ENCODE data around the gene DCAKD.

The DCAKD gene

GRCh38 chr17:44989552-44990138, 61.8 kb downstream of the DCAKD start:
- Mint-ChIP-seq H3K4me1 (peaks cover 6% of the 10 kb centered on the region), H3K4me3 (no peak overlapping the region), H3K9me3 (no peaks in the 10 kb centered on the region), H3K36me3 (ENCODE audit: low read depth) (no peaks in the 10 kb centered on the region), H3K27me3 (peaks cover 51% of the 10 kb centered on the region), H3K27ac (no peak overlapping the region)
- ATAC-seq (no peak), DNase-seq (no peak)

- ATAC-seq (no peak), DNase-seq (no peak)
- Mint-ChIP-seq H3K9me3 (no peaks in the 10 kb centered on the region), H3K27ac (no peak overlapping the region), H3K36me3 (ENCODE audit: low read depth) (no peaks in the 10 kb centered on the region), H3K4me3 (no peak overlapping the region), H3K4me1 (peaks cover 6% of the 10 kb centered on the region), H3K27me3 (peaks cover 48% of the 10 kb centered on the region)
Measured at GRCh38 chr17:44988044-44988942, 63.1 kb downstream of the DCAKD start.

GRCh38 chr17:44983563-44983962, 67.9 kb downstream of the DCAKD start:
- ATAC-seq (no peak), DNase-seq (no peak)
- H3K27ac Mint-ChIP-seq = no peak overlapping the region
- no peak overlapping the region for H3K4me3 Mint-ChIP-seq
- no peaks in the 10 kb centered on the region for H3K36me3 Mint-ChIP-seq (ENCODE audit: low read depth)
- peaks cover 8% of the 10 kb centered on the region for H3K4me1 Mint-ChIP-seq
- H3K27me3 Mint-ChIP-seq = peaks cover 50% of the 10 kb centered on the region
- H3K9me3 Mint-ChIP-seq = no peaks in the 10 kb centered on the region

- peaks cover 2% of the 10 kb centered on the region for H3K4me1 Mint-ChIP-seq
- no peaks in the 10 kb centered on the region for H3K9me3 Mint-ChIP-seq
- H3K27me3 Mint-ChIP-seq = peaks cover 44% of the 10 kb centered on the region
- H3K4me3 Mint-ChIP-seq = no peak overlapping the region
- no peak overlapping the region for H3K27ac Mint-ChIP-seq
- H3K36me3 Mint-ChIP-seq (ENCODE audit: low read depth) = no peaks in the 10 kb centered on the region
- no peak for ATAC-seq
- no peak for DNase-seq
Measured at GRCh38 chr17:44982113-44982702, 69.2 kb downstream of the DCAKD start.

- no peak for ATAC-seq
- H3K9me3 Mint-ChIP-seq = no peaks in the 10 kb centered on the region
- H3K27ac Mint-ChIP-seq = no peak overlapping the region
- no peaks in the 10 kb centered on the region for H3K36me3 Mint-ChIP-seq (ENCODE audit: low read depth)
- no peak for DNase-seq
- peaks cover 2% of the 10 kb centered on the region for H3K4me1 Mint-ChIP-seq
- H3K4me3 Mint-ChIP-seq = no peak overlapping the region
- peaks cover 39% of the 10 kb centered on the region for H3K27me3 Mint-ChIP-seq
Measured at GRCh38 chr17:44981221-44981968, 70.0 kb downstream of the DCAKD start.

- Mint-ChIP-seq H3K4me1 (peaks cover 2% of the 10 kb centered on the region), H3K4me3 (no peak overlapping the region), H3K27me3 (peaks cover 33% of the 10 kb centered on the region), H3K36me3 (ENCODE audit: low read depth) (no peaks in the 10 kb centered on the region), H3K9me3 (no peaks in the 10 kb centered on the region), H3K27ac (no peak overlapping the region)
- DNase-seq = no peak
- no peak for ATAC-seq
Measured at GRCh38 chr17:44979426-44979995, 71.9 kb downstream of the DCAKD start.

GRCh38 chr17:44978807-44979206, 72.6 kb downstream of the DCAKD start:
- no peak for ATAC-seq
- DNase-seq = no peak
- Mint-ChIP-seq H3K4me1 (peaks cover 2% of the 10 kb centered on the region), H3K4me3 (no peak overlapping the region), H3K36me3 (ENCODE audit: low read depth) (no peaks in the 10 kb centered on the region), H3K9me3 (no peaks in the 10 kb centered on the region), H3K27ac (no peak overlapping the region), H3K27me3 (peaks cover 33% of the 10 kb centered on the region)

GRCh38 chr17:44977814-44978550, 73.5 kb downstream of the DCAKD start:
- DNase-seq = no peak
- Mint-ChIP-seq H3K4me3 (no peak overlapping the region), H3K27ac (no peak overlapping the region), H3K27me3 (peaks cover 34% of the 10 kb centered on the region), H3K36me3 (ENCODE audit: low read depth) (no peaks in the 10 kb centered on the region), H3K4me1 (peaks cover 3% of the 10 kb centered on the region), H3K9me3 (no peaks in the 10 kb centered on the region)
- ATAC-seq = no peak

- DNase-seq = no peak
- no peak overlapping the region for H3K27ac Mint-ChIP-seq
- ATAC-seq = no peak
- peaks cover 11% of the 10 kb centered on the region for H3K4me1 Mint-ChIP-seq
- H3K4me3 Mint-ChIP-seq = no peak overlapping the region
- H3K9me3 Mint-ChIP-seq = no peaks in the 10 kb centered on the region
- peaks cover 32% of the 10 kb centered on the region for H3K27me3 Mint-ChIP-seq
- no peaks in the 10 kb centered on the region for H3K36me3 Mint-ChIP-seq (ENCODE audit: low read depth)
Measured at GRCh38 chr17:44977065-44977464, 74.4 kb downstream of the DCAKD start.

GRCh38 chr17:44976206-44976605, 75.2 kb downstream of the DCAKD start:
- Mint-ChIP-seq H3K9me3 (no peaks in the 10 kb centered on the region), H3K36me3 (ENCODE audit: low read depth) (no peaks in the 10 kb centered on the region), H3K27me3 (peaks cover 33% of the 10 kb centered on the region), H3K4me1 (peaks cover 17% of the 10 kb centered on the region), H3K27ac (no peak overlapping the region), H3K4me3 (no peak overlapping the region)
- ATAC-seq = no peak
- no peak for DNase-seq
